H1 (cell line): Measurements from ENCODE around the gene WNK2. TPM values are rescaled to one million over a fixed set of nuclear protein-coding genes. Genes with fewer than 3 reads are reported as not detected.

ENCODE experiments used
- CBX5 ChIP-seq: fragments of 300-800, 300-1000 bp; sonication (generic); IDR thresholded peaks from 2 replicates; pipeline ENCODE4 v1.7.1; 2016; ENCODE audit warnings: antibody characterized with exemption, low read length, low read depth
- CEBPB ChIP-seq: IDR thresholded peaks from 2 replicates; pipeline ENCODE4 v1.6.1; 2012; ENCODE audit warnings: low read depth, low read length
- RFX5 ChIP-seq: IDR thresholded peaks from 2 replicates; pipeline ENCODE4 v1.6.1; 2011; ENCODE audit warnings: low read depth, low read length, improper control_type of control experiment, borderline replicate concordance
- SIRT6 ChIP-seq: IDR thresholded peaks from one replicate; pipeline ENCODE4 v1.7.1; 2012; ENCODE audit warnings: low read length, inconsistent platforms
- SP4 ChIP-seq: IDR thresholded peaks from 2 replicates; pipeline ENCODE4 v1.6.1; 2012; ENCODE audit warnings: low read length, inconsistent platforms
- polyA plus RNA-seq, 7 experiments: library from polyadenylated mRNA; depleted of rRNA in 3 of 7; stranded (reverse) in 5 of 7; unstranded in 2 of 7; fragments of >200 nt in 5 of 7; fragments of 200-250 nt in 2 of 7; gene quantifications; 1 replicate in 5 of 7; 2 replicates in 1 of 7; 4 replicates in 1 of 7; pipeline versions ENCODE4 v1.2.1 to v1.2.3, GENCODE V29; 2011 to 2013; ENCODE audit warnings: missing spikeins in 2 of 7, mixed read lengths in 2 of 7
- total RNA-seq: library from RNA; stranded (reverse); fragmentation: NEBNext Ultra II Directional; extraction: Animal tissue kit (Norgen Biotek cat#: 25700); gene quantifications from 2 replicates; pipeline ENCODE4 v1.2.1, GENCODE V29; 2021
- TF ChIP-seq, protein P1 (sequence below): fragments of 300-600 bp; sonication (generic); IDR thresholded peaks from 2 replicates; pipeline ENCODE4 v1.7.1; 2012; ENCODE audit warnings: low read length, moderate library complexity, mild to moderate bottlenecking, inconsistent platforms; ENCODE audit not compliant: insufficient replicate concordance

Gene WNK2
- total and polyA plus RNA-seq, 2 of the 8 experiments (the other 6 are each of a cell fraction or from before 2014, with no cell fraction given): 12.0 to 87.2 TPM

- TF ChIP-seq, protein P1, sequence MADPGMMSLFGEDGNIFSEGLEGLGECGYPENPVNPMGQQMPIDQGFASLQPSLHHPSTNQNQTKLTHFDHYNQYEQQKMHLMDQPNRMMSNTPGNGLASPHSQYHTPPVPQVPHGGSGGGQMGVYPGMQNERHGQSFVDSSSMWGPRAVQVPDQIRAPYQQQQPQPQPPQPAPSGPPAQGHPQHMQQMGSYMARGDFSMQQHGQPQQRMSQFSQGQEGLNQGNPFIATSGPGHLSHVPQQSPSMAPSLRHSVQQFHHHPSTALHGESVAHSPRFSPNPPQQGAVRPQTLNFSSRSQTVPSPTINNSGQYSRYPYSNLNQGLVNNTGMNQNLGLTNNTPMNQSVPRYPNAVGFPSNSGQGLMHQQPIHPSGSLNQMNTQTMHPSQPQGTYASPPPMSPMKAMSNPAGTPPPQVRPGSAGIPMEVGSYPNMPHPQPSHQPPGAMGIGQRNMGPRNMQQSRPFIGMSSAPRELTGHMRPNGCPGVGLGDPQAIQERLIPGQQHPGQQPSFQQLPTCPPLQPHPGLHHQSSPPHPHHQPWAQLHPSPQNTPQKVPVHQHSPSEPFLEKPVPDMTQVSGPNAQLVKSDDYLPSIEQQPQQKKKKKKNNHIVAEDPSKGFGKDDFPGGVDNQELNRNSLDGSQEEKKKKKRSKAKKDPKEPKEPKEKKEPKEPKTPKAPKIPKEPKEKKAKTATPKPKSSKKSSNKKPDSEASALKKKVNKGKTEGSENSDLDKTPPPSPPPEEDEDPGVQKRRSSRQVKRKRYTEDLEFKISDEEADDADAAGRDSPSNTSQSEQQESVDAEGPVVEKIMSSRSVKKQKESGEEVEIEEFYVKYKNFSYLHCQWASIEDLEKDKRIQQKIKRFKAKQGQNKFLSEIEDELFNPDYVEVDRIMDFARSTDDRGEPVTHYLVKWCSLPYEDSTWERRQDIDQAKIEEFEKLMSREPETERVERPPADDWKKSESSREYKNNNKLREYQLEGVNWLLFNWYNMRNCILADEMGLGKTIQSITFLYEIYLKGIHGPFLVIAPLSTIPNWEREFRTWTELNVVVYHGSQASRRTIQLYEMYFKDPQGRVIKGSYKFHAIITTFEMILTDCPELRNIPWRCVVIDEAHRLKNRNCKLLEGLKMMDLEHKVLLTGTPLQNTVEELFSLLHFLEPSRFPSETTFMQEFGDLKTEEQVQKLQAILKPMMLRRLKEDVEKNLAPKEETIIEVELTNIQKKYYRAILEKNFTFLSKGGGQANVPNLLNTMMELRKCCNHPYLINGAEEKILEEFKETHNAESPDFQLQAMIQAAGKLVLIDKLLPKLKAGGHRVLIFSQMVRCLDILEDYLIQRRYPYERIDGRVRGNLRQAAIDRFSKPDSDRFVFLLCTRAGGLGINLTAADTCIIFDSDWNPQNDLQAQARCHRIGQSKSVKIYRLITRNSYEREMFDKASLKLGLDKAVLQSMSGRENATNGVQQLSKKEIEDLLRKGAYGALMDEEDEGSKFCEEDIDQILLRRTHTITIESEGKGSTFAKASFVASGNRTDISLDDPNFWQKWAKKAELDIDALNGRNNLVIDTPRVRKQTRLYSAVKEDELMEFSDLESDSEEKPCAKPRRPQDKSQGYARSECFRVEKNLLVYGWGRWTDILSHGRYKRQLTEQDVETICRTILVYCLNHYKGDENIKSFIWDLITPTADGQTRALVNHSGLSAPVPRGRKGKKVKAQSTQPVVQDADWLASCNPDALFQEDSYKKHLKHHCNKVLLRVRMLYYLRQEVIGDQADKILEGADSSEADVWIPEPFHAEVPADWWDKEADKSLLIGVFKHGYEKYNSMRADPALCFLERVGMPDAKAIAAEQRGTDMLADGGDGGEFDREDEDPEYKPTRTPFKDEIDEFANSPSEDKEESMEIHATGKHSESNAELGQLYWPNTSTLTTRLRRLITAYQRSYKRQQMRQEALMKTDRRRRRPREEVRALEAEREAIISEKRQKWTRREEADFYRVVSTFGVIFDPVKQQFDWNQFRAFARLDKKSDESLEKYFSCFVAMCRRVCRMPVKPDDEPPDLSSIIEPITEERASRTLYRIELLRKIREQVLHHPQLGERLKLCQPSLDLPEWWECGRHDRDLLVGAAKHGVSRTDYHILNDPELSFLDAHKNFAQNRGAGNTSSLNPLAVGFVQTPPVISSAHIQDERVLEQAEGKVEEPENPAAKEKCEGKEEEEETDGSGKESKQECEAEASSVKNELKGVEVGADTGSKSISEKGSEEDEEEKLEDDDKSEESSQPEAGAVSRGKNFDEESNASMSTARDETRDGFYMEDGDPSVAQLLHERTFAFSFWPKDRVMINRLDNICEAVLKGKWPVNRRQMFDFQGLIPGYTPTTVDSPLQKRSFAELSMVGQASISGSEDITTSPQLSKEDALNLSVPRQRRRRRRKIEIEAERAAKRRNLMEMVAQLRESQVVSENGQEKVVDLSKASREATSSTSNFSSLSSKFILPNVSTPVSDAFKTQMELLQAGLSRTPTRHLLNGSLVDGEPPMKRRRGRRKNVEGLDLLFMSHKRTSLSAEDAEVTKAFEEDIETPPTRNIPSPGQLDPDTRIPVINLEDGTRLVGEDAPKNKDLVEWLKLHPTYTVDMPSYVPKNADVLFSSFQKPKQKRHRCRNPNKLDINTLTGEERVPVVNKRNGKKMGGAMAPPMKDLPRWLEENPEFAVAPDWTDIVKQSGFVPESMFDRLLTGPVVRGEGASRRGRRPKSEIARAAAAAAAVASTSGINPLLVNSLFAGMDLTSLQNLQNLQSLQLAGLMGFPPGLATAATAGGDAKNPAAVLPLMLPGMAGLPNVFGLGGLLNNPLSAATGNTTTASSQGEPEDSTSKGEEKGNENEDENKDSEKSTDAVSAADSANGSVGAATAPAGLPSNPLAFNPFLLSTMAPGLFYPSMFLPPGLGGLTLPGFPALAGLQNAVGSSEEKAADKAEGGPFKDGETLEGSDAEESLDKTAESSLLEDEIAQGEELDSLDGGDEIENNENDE: no peak
- TF ChIP-seq SIRT6 (no peak), SP4 (no peak), RFX5 (no peak), CBX5 (no peak), CEBPB (no peak)
These were observed 141.5 kb downstream of the WNK2 start (continued) for GRCh38 chr9:93325307-93326035.
